PC-3 (cell line): ENCODE measurements around the gene FBXO7. TPM values are rescaled to one million over a fixed set of nuclear protein-coding genes. Genes with fewer than 3 reads are reported as not detected.

Experiments
- ATAC-seq: fragments of 200-7000 bp; cut with Tn5 transposase; 2 replicates; pipeline ENCODE4 v1.9.1; 2020; ENCODE audit warnings: mild to moderate bottlenecking, moderate library complexity
- BruUV-seq: library from RNA; stranded (reverse); fragments of 400-500 nt; replicated peaks from 2 replicates; lab custom pipeline; 2021; lab: Mats Ljungman, UMichigan
- CTCF ChIA-PET: fragments of 300-600 bp; sonication (Branson Sonifier 250); formaldehyde crosslinking; loops from one replicate; lab custom pipeline; 2022; ENCODE audit warnings: antibody characterized with exemption; lab: Charles Lee
- POLR2A ChIA-PET: fragments of 300-600 bp; sonication (Branson Sonifier 250); formaldehyde crosslinking; loops from one replicate; lab custom pipeline; 2022; ENCODE audit warnings: antibody characterized with exemption; ENCODE audit not compliant: unreplicated experiment; lab: Charles Lee
- DNase-seq: peaks from one replicate; pipeline ENCODE4 v3.0.0-alpha.2; 2015
- H2AFZ ChIP-seq: fragments of 300-600 bp; sonication (generic); 2 replicates; pipeline ENCODE4 v1.6.0; 2016; ENCODE audit warnings: antibody characterized with exemption, low read length
- H3F3A ChIP-seq: fragments of 300-600 bp; sonication (generic); one replicate; pipeline ENCODE4 v1.6.0; 2017; ENCODE audit warnings: antibody characterized with exemption, low read length, control low read depth, mild to moderate bottlenecking; ENCODE audit not compliant: unreplicated experiment
- H3K27ac ChIP-seq: fragments of 300-600 bp; sonication (generic); 2 replicates; pipeline ENCODE4 v1.5.1; 2016; ENCODE audit warnings: mild to moderate bottlenecking, low read length
- H3K27me3 ChIP-seq: fragments of 300-600 bp; sonication (generic); 2 replicates; pipeline ENCODE4 v1.6.1; 2016; ENCODE audit warnings: low read length, mixed read lengths
- H3K36me3 ChIP-seq: fragments of 300-600 bp; sonication (generic); 2 replicates; pipeline ENCODE4 v1.6.1; 2016; ENCODE audit warnings: low read depth, mixed run types, low read length, mixed read lengths
- H3K4me1 ChIP-seq: fragments of 300-600 bp; sonication (generic); 2 replicates; pipeline ENCODE4 v1.5.1; 2016; ENCODE audit warnings: low read length; ENCODE audit not compliant: insufficient read depth
- H3K4me2 ChIP-seq: fragments of 300-600 bp; sonication (generic); 2 replicates; pipeline ENCODE4 v1.6.0; 2016; ENCODE audit warnings: low read length
- H3K4me3 ChIP-seq: fragments of 300-600 bp; sonication (generic); 2 replicates; pipeline ENCODE4 v1.5.1; 2016; ENCODE audit warnings: mild to moderate bottlenecking, low read length, mixed read lengths
- H3K79me2 ChIP-seq: fragments of 300-600 bp; sonication (generic); 2 replicates; pipeline ENCODE4 v1.6.1; 2017; ENCODE audit warnings: low read length, mixed read lengths
- H3K9ac ChIP-seq: fragments of 300-600 bp; sonication (generic); 2 replicates; pipeline ENCODE4 v1.6.0; 2016; ENCODE audit warnings: mild to moderate bottlenecking, low read length
- H3K9me2 ChIP-seq: fragments of 300-600 bp; sonication (generic); replicated peaks from 2 replicates; pipeline ENCODE4 v1.6.1; 2016; ENCODE audit warnings: mixed run types, low read length, mixed read lengths
- H3K9me3 ChIP-seq: fragments of 300-600 bp; sonication (generic); 2 replicates; pipeline ENCODE4 v1.6.1; 2016; ENCODE audit warnings: low read length, mixed read lengths
- H4K20me1 ChIP-seq: fragments of 300-600 bp; sonication (generic); 2 replicates; pipeline ENCODE4 v1.6.1; 2016; ENCODE audit warnings: low read length, mixed read lengths
- EZH2 ChIP-seq: fragments of 300-600 bp; sonication (generic); IDR thresholded peaks from one replicate; pipeline ENCODE4 v1.6.1; 2017; ENCODE audit warnings: antibody characterized with exemption, mild to moderate bottlenecking, low read length; ENCODE audit not compliant: unreplicated experiment
- EZH2phosphoT487 ChIP-seq: fragments of 300-600 bp; sonication (generic); IDR thresholded peaks from 2 replicates; pipeline ENCODE4 v1.6.1; 2018; ENCODE audit warnings: mild to moderate bottlenecking, antibody characterized with exemption, low read length, borderline replicate concordance
- intact Hi-C: fragments of 100-400 bp; cut with micrococcal nuclease; formaldehyde crosslinking; loops from 2 replicates; pipeline ENCODE4 v1.9.0; 2023
- total RNA-seq: library from RNA; depleted of rRNA; stranded (reverse); fragments of >200 nt; gene quantifications from 2 replicates; pipeline ENCODE4 v1.2.3, GENCODE V29; 2014
- TF ChIP-seq, protein P1 (sequence below): fragments of 300-600 bp; sonication (generic); conservative IDR thresholded peaks from 2 replicates; pipeline ENCODE4 v1.5.1; 2017; ENCODE audit warnings: antibody characterized with exemption, low read depth, mild to moderate bottlenecking, low read length

Gene FBXO7
- total RNA-seq, 1 experiment from 2014 or later = 43.6 TPM

- no peaks in the 10 kb centered on the region for H4K20me1 ChIP-seq
- no peaks in the 10 kb centered on the region for H3F3A ChIP-seq
- no peak overlapping the region for H3K9ac ChIP-seq
- intact Hi-C loops = no loop called here
- no peaks in the 10 kb centered on the region; the same call in 1 of the 2 replicates for H3K27me3 ChIP-seq
- TF ChIP-seq EZH2 (no peak), EZH2phosphoT487 (no peak)
- TF ChIP-seq, protein P1, sequence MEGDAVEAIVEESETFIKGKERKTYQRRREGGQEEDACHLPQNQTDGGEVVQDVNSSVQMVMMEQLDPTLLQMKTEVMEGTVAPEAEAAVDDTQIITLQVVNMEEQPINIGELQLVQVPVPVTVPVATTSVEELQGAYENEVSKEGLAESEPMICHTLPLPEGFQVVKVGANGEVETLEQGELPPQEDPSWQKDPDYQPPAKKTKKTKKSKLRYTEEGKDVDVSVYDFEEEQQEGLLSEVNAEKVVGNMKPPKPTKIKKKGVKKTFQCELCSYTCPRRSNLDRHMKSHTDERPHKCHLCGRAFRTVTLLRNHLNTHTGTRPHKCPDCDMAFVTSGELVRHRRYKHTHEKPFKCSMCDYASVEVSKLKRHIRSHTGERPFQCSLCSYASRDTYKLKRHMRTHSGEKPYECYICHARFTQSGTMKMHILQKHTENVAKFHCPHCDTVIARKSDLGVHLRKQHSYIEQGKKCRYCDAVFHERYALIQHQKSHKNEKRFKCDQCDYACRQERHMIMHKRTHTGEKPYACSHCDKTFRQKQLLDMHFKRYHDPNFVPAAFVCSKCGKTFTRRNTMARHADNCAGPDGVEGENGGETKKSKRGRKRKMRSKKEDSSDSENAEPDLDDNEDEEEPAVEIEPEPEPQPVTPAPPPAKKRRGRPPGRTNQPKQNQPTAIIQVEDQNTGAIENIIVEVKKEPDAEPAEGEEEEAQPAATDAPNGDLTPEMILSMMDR = no peak
- H3K79me2 ChIP-seq = no peaks in the 10 kb centered on the region
- H3K27ac ChIP-seq = no peak overlapping the region
- DNase-seq (no peak), ATAC-seq (no peak)
- BruUV-seq = no TSS peak
- no peak overlapping the region for H3K4me2 ChIP-seq
- H3K9me3 ChIP-seq = no peaks in the 10 kb centered on the region
- H3K9me2 ChIP-seq = no peaks in the 10 kb centered on the region
- no peaks in the 10 kb centered on the region for H3K36me3 ChIP-seq
- H2AFZ ChIP-seq = no peak overlapping the region
- ChIA-PET POLR2A (no interaction called here), CTCF (no interaction called here)
- H3K4me3 ChIP-seq = no peak overlapping the region
- no peaks in the 10 kb centered on the region for H3K4me1 ChIP-seq
Measured at GRCh38 chr22:32539631-32540421, 65.2 kb downstream of the FBXO7 start.

GRCh38 chr22:32541481-32541880 lies 66.9 kb downstream of the FBXO7 start:
- no peaks in the 10 kb centered on the region for H3K9me2 ChIP-seq
- H3F3A ChIP-seq = no peaks in the 10 kb centered on the region
- ATAC-seq (no peak), DNase-seq (no peak)
- no TSS peak for BruUV-seq
- no peaks in the 10 kb centered on the region; the same call in 1 of the 2 replicates for H3K27me3 ChIP-seq
- no peaks in the 10 kb centered on the region for H4K20me1 ChIP-seq
- intact Hi-C loops = no loop called here
- H3K79me2 ChIP-seq = no peaks in the 10 kb centered on the region
- H3K27ac ChIP-seq = no peak overlapping the region
- no peaks in the 10 kb centered on the region for H3K9me3 ChIP-seq
- no peak for TF ChIP-seq EZH2phosphoT487
- no peak for TF ChIP-seq EZH2
- TF ChIP-seq, protein P1 = no peak
- no peak overlapping the region for H3K4me2 ChIP-seq
- no peaks in the 10 kb centered on the region for H3K36me3 ChIP-seq
- H3K4me3 ChIP-seq = no peak overlapping the region
- ChIA-PET CTCF (no interaction called here), POLR2A (no interaction called here)
- no peak overlapping the region for H3K9ac ChIP-seq
- no peaks in the 10 kb centered on the region for H3K4me1 ChIP-seq
- H2AFZ ChIP-seq = no peak overlapping the region

GRCh38 chr22:32542066-32542676 lies 67.6 kb downstream of the FBXO7 start:
- ChIA-PET CTCF (no interaction called here), POLR2A (no interaction called here)
- no peak for DNase-seq
- no TSS peak for BruUV-seq
- H3K4me1 ChIP-seq = no peaks in the 10 kb centered on the region
- H3K4me3 ChIP-seq = no peak overlapping the region
- no peaks in the 10 kb centered on the region; the same call in 1 of the 2 replicates for H3K27me3 ChIP-seq
- H3K9me3 ChIP-seq = no peaks in the 10 kb centered on the region
- ATAC-seq = no peak
- H3K4me2 ChIP-seq = no peak overlapping the region
- H3K36me3 ChIP-seq = no peaks in the 10 kb centered on the region
- intact Hi-C loops = no loop called here
- H3K79me2 ChIP-seq = no peaks in the 10 kb centered on the region
- H2AFZ ChIP-seq = no peak overlapping the region
- no peaks in the 10 kb centered on the region for H4K20me1 ChIP-seq
- H3K27ac ChIP-seq = no peak overlapping the region
- no peak for TF ChIP-seq EZH2phosphoT487
- TF ChIP-seq, protein P1 = no peak
- no peaks in the 10 kb centered on the region for H3F3A ChIP-seq
- H3K9me2 ChIP-seq = no peaks in the 10 kb centered on the region
- H3K9ac ChIP-seq = no peak overlapping the region
